Neuronal stem cell (in vitro differentiated cells): ENCODE results near the gene CTNNA1.

ENCODE experiments used
- DNase-seq: peaks from one replicate; pipeline ENCODE4 v3.0.0-alpha.2; 2013; ENCODE audit warnings: low spot score
- H2AFZ ChIP-seq: one replicate; pipeline ENCODE4 v1.6.1; 2013; ENCODE audit warnings: mild to moderate bottlenecking, low read length, inconsistent platforms
- H2AK5ac ChIP-seq: 2 replicates; pipeline ENCODE4 v1.6.1; 2013; ENCODE audit warnings: low read depth, mild to moderate bottlenecking, inconsistent platforms, low read length, moderate library complexity, mixed read lengths
- H2BK120ac ChIP-seq: 2 replicates; pipeline ENCODE4 v1.6.1; 2013; ENCODE audit warnings: low read depth, mild to moderate bottlenecking, inconsistent platforms, low read length, moderate library complexity, mixed read lengths
- H2BK12ac ChIP-seq: one replicate; pipeline ENCODE4 v1.6.1; 2013; ENCODE audit warnings: low read length, inconsistent platforms
- H2BK15ac ChIP-seq: 2 replicates; pipeline ENCODE4 v1.6.1; 2013; ENCODE audit warnings: mild to moderate bottlenecking, low read length, inconsistent platforms, mixed read lengths
- H2BK5ac ChIP-seq: one replicate; pipeline ENCODE4 v1.6.1; 2013; ENCODE audit warnings: inconsistent platforms, mild to moderate bottlenecking, low read length, moderate library complexity
- H3K14ac ChIP-seq: one replicate; pipeline ENCODE4 v1.6.1; 2013; ENCODE audit warnings: low read length, inconsistent platforms
- H3K18ac ChIP-seq: 2 replicates; pipeline ENCODE4 v1.6.1; 2013; ENCODE audit warnings: low read length, inconsistent platforms
- H3K23ac ChIP-seq: 2 replicates; pipeline ENCODE4 v1.6.1; 2013; ENCODE audit warnings: low read depth, mild to moderate bottlenecking, mixed read lengths, low read length, inconsistent platforms; ENCODE audit not compliant: poor library complexity
- H3K27ac ChIP-seq: replicated peaks from 3 replicates; pipeline ENCODE4 v1.5.1; 2013; ENCODE audit warnings: low read length, inconsistent platforms
- H3K27me3 ChIP-seq, 3 experiments: 2 replicates each; pipeline ENCODE4 v1.6.1; 2013; ENCODE audit warnings: low read length in 3 of 3, mild to moderate bottlenecking in 2 of 3, inconsistent platforms in 1 of 3, low read depth in 1 of 3, mixed read lengths in 1 of 3, moderate library complexity in 1 of 3; ENCODE audit not compliant: control insufficient read depth in 3 of 3, insufficient read depth in 3 of 3
- H3K36me3 ChIP-seq, 2 donors: replicated peaks in 1 of 2; 2 replicates each; pipeline ENCODE4 v1.6.1; 2013; ENCODE audit warnings: low read length in 2 of 2; ENCODE audit not compliant: control insufficient read depth in 2 of 2, insufficient read depth in 2 of 2
- H3K4ac ChIP-seq: 2 replicates; pipeline ENCODE4 v1.6.1; 2013; ENCODE audit warnings: inconsistent platforms, mild to moderate bottlenecking, low read length, moderate library complexity
- H3K4me1 ChIP-seq, 2 donors: 1 replicate in 1 of 2; 2 replicates in 1 of 2; pipeline ENCODE4 v1.6.1; 2013; ENCODE audit warnings: low read length in 2 of 2, low read depth in 1 of 2; ENCODE audit not compliant: control insufficient read depth in 2 of 2, insufficient read depth in 1 of 2
- H3K4me2 ChIP-seq: one replicate; pipeline ENCODE4 v1.6.1; 2013; ENCODE audit warnings: mild to moderate bottlenecking, low read length, inconsistent platforms; ENCODE audit not compliant: insufficient read depth, poor library complexity, severe bottlenecking
- H3K4me3 ChIP-seq, 2 donors: 2 replicates each; pipeline ENCODE4 v1.5.1; 2013; ENCODE audit warnings: low read length in 2 of 2, mild to moderate bottlenecking in 2 of 2, inconsistent platforms in 1 of 2, moderate library complexity in 1 of 2
- H3K79me1 ChIP-seq: one replicate; pipeline ENCODE4 v1.6.1; 2013; ENCODE audit warnings: low read depth, mild to moderate bottlenecking, inconsistent platforms, low read length, moderate library complexity
- H3K9ac ChIP-seq: one replicate; pipeline ENCODE4 v1.6.1; 2013; ENCODE audit warnings: mild to moderate bottlenecking, low read depth, low read length, inconsistent platforms; ENCODE audit not compliant: poor library complexity
- H3K9me3 ChIP-seq, 2 donors: replicated peaks in 1 of 2; 2 replicates each; pipeline versions ENCODE3 to v1.6.1; 2013; ENCODE audit warnings: low read length in 2 of 2, mild to moderate bottlenecking in 2 of 2, inconsistent platforms in 1 of 2, low read depth in 1 of 2, mixed read lengths in 1 of 2, moderate library complexity in 1 of 2; ENCODE audit not compliant: control insufficient read depth in 2 of 2, insufficient read depth in 1 of 2
- H4K8ac ChIP-seq: one replicate; pipeline ENCODE4 v1.6.1; 2013; ENCODE audit warnings: low read depth, mild to moderate bottlenecking, inconsistent platforms, low read length, moderate library complexity
- H4K91ac ChIP-seq: one replicate; pipeline ENCODE4 v1.6.1; 2013; ENCODE audit warnings: low read length, low read depth, mild to moderate bottlenecking, inconsistent platforms; ENCODE audit not compliant: poor library complexity
- WGBS, 2 donors: extraction: QIAGEN DNeasy Blood & Tissue Kit; methylation state at CpG; one replicate each; pipeline ENCODE4 v1.1.7; 2013; ENCODE audit warnings: missing lambda C conversion rate in 2 of 2, mixed read lengths in 1 of 2; ENCODE audit not compliant: insufficient read length in 2 of 2, insufficient replicate concordance in 1 of 2; ENCODE audit errors: extremely low coverage in 2 of 2; 5-methylcytosine and 5-hydroxymethylcytosine counted together

Gene CTNNA1

DNA sequence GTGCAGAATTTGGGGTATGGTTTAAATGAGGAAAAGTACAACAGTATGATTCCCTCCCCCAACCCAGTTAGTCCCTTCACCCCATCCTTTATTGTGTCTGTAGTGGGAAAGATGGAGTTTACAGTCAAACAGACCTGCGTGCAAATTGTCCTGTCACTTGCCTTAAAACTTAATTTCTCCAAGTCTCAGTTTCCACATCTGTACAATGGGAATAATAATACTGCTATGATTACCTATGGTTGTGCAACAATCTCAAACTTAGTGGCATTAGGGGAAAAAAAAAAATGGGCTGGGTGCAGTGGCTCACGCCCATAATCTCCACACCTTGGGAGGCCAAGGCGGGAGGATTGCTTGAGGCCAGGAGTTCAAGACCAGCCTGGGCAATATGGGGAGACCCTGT is 35.8 kb upstream of the CTNNA1 start:
- no peaks in the 10 kb centered on the region for H3K9me3 ChIP-seq
- H2BK5ac ChIP-seq = no peak overlapping the region
- H3K4me3 ChIP-seq = no peak overlapping the region
- H3K4me1 ChIP-seq = peaks cover 0 to 4% of the 10 kb centered on the region in 2 donors
- no peak overlapping the region for H2BK15ac ChIP-seq
- H3K4ac ChIP-seq = no peak overlapping the region
- no peaks in the 10 kb centered on the region for H3K36me3 ChIP-seq
- H3K27me3 ChIP-seq = peaks cover 0 to 3% (median 0%) of the 10 kb centered on the region in 3 experiments
- H3K27ac ChIP-seq = no peak overlapping the region
- no peak overlapping the region for H4K8ac ChIP-seq
- H3K4me2 ChIP-seq = no peak overlapping the region
- no peak overlapping the region for H3K23ac ChIP-seq
- no peak overlapping the region for H3K9ac ChIP-seq
- no peaks in the 10 kb centered on the region for H3K79me1 ChIP-seq
- H2AFZ ChIP-seq = no peak overlapping the region
- no peak overlapping the region for H2BK120ac ChIP-seq
- no CpG with 5 or more reads among the region's 3 CpGs for WGBS, 2 donors
- H3K18ac ChIP-seq = no peak overlapping the region
- DNase-seq = no peak
- H2AK5ac ChIP-seq = no peak overlapping the region
- no peak overlapping the region for H2BK12ac ChIP-seq
- H3K14ac ChIP-seq = no peak overlapping the region
- H4K91ac ChIP-seq = no peak overlapping the region

DNA sequence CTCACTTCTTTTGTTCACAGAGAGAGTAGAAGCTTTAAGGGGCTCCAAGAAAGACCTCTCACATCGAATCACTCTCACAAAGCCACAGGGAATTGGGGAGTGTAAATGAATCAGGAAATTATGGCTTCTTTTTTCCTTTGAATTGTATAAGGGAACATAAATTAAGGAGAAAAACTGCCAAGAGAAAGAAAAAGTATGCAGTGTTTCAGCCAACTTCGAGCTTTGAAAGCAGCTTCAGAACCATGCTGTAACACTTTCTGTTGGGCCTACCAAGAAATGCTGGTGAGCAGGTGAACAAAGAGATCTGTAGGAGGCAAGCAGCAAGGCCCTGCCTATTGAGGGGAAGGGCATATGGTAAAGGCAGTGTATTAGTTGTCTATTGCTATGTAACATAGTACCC is 33.4 kb upstream of the CTNNA1 start:
- H3K36me3 ChIP-seq = no peaks in the 10 kb centered on the region
- no peak overlapping the region for H2BK120ac ChIP-seq
- peaks cover 0 to 6% (median 0%) of the 10 kb centered on the region in 3 experiments for H3K27me3 ChIP-seq
- no peak overlapping the region for H3K4me3 ChIP-seq
- H3K4ac ChIP-seq = no peak overlapping the region
- H3K4me2 ChIP-seq = no peak overlapping the region
- no peak overlapping the region for H3K27ac ChIP-seq
- no peak overlapping the region for H3K14ac ChIP-seq
- peak overlapping the region; percentile 28 for H2AFZ ChIP-seq
- H3K9ac ChIP-seq = no peak overlapping the region
- H4K91ac ChIP-seq = no peak overlapping the region
- WGBS, 2 donors = no CpG with 5 or more reads among the region's 2 CpGs
- H2BK5ac ChIP-seq = no peak overlapping the region
- no peaks in the 10 kb centered on the region for H3K9me3 ChIP-seq
- H4K8ac ChIP-seq = no peak overlapping the region
- H3K4me1 ChIP-seq = peaks cover 2 to 11% of the 10 kb centered on the region in 2 donors
- no peak overlapping the region for H3K23ac ChIP-seq
- H2BK12ac ChIP-seq = no peak overlapping the region
- no peak overlapping the region for H2AK5ac ChIP-seq
- DNase-seq = no peak
- H3K18ac ChIP-seq = no peak overlapping the region
- H3K79me1 ChIP-seq = no peaks in the 10 kb centered on the region
- H2BK15ac ChIP-seq = no peak overlapping the region

DNA sequence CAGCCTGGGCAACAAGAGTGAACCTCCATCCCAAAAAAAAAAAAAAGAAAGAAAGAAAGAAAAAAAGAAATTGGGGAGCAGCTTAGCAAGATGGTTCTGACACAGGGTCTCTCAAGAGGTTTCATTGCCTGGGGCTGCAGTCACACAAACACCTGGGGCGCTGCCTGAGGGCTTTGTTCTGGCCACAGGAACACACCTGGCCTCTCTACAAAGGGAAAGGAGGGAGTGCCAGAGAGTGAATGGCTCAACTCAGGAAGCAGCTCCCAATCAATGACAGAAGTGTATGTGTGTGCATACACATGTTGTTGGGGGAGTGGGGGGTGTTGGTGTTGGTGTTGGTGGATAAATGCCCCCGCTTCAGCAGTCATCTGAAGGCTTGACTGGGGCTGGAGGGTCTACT is 32.4 kb upstream of the CTNNA1 start:
- Histone ChIP-seq H4K91ac (no peak overlapping the region), H3K4ac (no peak overlapping the region), H2AFZ (no peak overlapping the region), H2BK5ac (no peak overlapping the region), H3K27me3 (peaks cover 0 to 4% (median 0%) of the 10 kb centered on the region in 3 experiments), H3K9me3 (no peaks in the 10 kb centered on the region), H3K27ac (no peak overlapping the region), H2BK12ac (no peak overlapping the region), H3K36me3 (no peaks in the 10 kb centered on the region), H2BK15ac (no peak overlapping the region), H3K14ac (no peak overlapping the region), H2BK120ac (no peak overlapping the region), H3K4me3 (no peak overlapping the region), H3K9ac (no peak overlapping the region), H3K79me1 (no peaks in the 10 kb centered on the region), H3K23ac (no peak overlapping the region), H2AK5ac (no peak overlapping the region), H3K18ac (no peak overlapping the region), H3K4me1 (peaks cover 9 to 20% of the 10 kb centered on the region in 2 donors), H4K8ac (no peak overlapping the region), H3K4me2 (no peak overlapping the region)
- no peak for DNase-seq
- WGBS, 2 donors = no CpG with 5 or more reads among the region's 2 CpGs

DNA sequence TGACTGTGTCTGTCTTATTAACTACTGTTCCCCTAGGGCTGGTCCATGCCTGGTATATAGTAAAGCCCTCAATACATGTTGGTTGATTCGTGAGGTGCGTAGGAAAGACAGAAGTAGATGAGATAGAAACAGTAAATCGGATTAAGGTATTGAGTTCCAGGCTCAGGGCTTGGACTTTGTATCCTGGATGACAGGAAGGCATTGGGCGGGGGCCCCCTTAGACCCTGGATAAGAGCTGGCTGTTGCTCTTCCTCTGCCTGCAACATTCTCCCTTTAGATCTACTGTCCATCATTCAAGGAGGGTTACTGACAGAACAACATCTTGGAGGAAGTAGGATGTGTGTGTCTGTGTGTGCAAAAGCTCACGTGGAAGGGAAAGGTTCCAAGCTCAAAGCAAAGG is 31.2 kb upstream of the CTNNA1 start:
- H3K9me3 ChIP-seq = no peaks in the 10 kb centered on the region
- H3K27ac ChIP-seq = no peak overlapping the region
- no peak overlapping the region for H2BK120ac ChIP-seq
- H3K36me3 ChIP-seq = no peaks in the 10 kb centered on the region
- no peak for DNase-seq
- H3K4me2 ChIP-seq = no peak overlapping the region
- H4K8ac ChIP-seq = no peak overlapping the region
- no peaks in the 10 kb centered on the region for H3K79me1 ChIP-seq
- H3K18ac ChIP-seq = no peak overlapping the region
- no peak overlapping the region for H3K4ac ChIP-seq
- peaks cover 9 to 17% of the 10 kb centered on the region in 2 donors for H3K4me1 ChIP-seq
- H2BK12ac ChIP-seq = no peak overlapping the region
- H2AK5ac ChIP-seq = no peak overlapping the region
- H3K27me3 ChIP-seq = peaks cover 0 to 4% (median 0%) of the 10 kb centered on the region in 3 experiments
- no peak overlapping the region for H3K4me3 ChIP-seq
- no peak overlapping the region for H3K14ac ChIP-seq
- no peak overlapping the region for H4K91ac ChIP-seq
- WGBS, 2 donors = no CpG with 5 or more reads among the region's 5 CpGs
- no peak overlapping the region for H2BK15ac ChIP-seq
- H3K9ac ChIP-seq = no peak overlapping the region
- no peak overlapping the region for H2BK5ac ChIP-seq
- H3K23ac ChIP-seq = no peak overlapping the region
- H2AFZ ChIP-seq = no peak overlapping the region
